OCI-LY3 (cell line): Measurements from ENCODE around the gene MIER1.

Source experiments
- CTCF ChIP-seq: fragments of 200-600, 300-600 bp; sonication (generic); IDR thresholded peaks from 2 replicates; pipeline ENCODE4 v1.5.1; 2014; ENCODE audit warnings: antibody characterized with exemption, low read length, low read depth
- EZH2phosphoT487 ChIP-seq: fragments of 200-600 bp; shearing (Covaris generic); IDR thresholded peaks from 2 replicates; pipeline ENCODE4 v1.6.1; 2018; ENCODE audit warnings: antibody characterized with exemption, mixed run types, low read depth

- no peak for TF ChIP-seq CTCF
- no peak for TF ChIP-seq EZH2phosphoT487
Observed at GRCh38 chr1:67013573-67013972, 88.8 kb downstream of the MIER1 start.
